HG03575 (cell line): ENCODE measurements around the gene DTNB.
"Not testable (repeated sequence)": the region's sequence is repeated elsewhere in the genome, so short reads cannot be mapped to it uniquely, and the experiment has no call there.

Experiments used
- ATAC-seq: cut with Tn5 transposase; IDR thresholded peaks from one replicate; pipeline ENCODE4 v1.9.1; 2021; ENCODE audit not compliant: unreplicated experiment, insufficient number of reproducible peaks, low FRiP score; ENCODE audit errors: extremely low read depth

The DTNB gene

DNA sequence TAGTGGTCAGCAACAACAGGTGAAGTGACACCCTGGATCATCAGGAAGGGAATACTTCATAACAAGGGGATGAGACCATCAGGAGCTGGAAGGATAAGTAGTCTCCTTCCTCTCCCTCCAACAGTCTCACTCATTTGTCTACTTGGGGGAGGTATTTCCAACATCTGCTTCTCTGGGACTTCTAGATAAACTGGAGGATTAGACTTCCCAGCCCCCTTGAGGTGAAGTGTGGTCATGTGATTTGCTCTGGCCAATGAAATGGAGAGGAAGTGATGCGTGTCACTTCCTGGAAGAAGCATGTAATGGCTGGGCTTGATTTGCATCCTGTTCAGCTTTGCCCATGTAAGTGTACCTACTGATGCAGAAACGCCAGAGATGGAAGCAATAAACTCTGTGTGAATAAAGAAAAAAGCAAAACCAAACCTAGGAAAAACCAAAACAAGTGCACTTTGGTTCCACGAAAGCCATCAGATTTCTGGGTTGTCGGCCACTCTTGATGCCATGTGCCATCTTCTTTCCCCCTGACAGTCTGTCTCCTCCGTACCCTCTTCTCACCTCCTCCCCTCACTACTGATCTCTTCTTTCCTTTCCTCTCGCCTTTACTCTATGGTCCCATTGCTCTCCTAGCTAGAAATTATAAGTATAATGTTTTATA lies 255.5 kb downstream of the DTNB start:
- ATAC-seq = no peak

DNA sequence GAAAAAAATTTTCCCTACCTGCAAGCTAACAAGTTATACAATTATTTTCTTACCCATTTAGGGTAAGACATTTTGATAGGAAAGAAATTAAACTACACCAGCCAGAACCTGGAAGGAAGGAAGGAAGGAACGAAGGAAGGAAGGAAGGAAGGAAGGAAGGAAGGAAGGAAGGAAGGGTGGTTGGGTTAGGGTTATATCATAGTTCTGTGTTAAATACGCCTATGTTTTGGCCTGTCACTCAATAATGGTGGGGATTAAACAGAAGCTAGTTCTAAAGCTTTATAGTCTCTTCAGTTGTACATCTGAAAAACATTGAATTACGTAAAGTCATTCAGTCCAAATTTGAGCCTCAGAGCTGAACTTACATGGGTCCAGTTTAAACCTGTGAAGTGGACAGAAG lies 256.7 kb downstream of the DTNB start:
- no peak for ATAC-seq

DNA sequence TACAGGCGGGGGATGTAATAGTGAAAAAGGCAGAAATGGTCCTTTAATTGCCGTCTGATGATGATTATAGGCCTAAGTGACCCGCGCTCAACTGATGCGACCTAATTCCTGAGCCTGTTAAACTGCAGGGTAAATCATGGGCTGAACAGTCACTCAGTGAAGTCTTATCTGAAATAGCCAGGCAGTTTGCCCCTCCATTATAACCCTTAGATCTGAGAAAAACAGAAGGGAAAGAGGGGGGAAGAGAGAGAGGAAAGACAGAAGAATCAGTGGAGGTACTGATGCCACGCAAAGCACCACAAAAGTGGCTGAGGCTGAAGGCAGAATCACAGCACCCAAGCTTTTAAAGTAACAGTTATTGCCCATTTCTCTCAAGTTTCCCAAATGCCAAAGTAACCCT lies 258.6 kb downstream of the DTNB start:
- ATAC-seq = no peak

DNA sequence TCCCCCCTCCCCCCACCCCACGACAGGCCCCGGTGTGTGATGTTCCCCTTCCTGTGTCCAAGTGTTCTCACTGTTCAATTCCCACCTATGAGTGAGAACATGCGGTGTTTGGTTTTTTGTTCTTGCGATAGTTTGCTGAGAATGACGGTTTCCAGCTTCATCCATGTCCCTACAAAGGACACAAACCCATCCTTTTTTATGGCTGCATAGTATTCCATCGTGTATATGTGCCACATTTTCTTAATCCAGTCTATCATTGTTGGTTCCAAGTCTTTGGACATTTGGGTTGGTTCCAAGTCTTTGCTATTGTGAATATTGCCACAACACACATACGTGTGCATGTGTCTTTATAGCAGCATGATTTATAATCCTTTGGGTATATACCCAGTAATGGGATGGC lies 260.0 kb downstream of the DTNB start:
- not testable (repeated sequence) for ATAC-seq

- no peak for ATAC-seq
Measured at GRCh38 chr2:25411753-25412152, 261.6 kb downstream of the DTNB start.

DNA sequence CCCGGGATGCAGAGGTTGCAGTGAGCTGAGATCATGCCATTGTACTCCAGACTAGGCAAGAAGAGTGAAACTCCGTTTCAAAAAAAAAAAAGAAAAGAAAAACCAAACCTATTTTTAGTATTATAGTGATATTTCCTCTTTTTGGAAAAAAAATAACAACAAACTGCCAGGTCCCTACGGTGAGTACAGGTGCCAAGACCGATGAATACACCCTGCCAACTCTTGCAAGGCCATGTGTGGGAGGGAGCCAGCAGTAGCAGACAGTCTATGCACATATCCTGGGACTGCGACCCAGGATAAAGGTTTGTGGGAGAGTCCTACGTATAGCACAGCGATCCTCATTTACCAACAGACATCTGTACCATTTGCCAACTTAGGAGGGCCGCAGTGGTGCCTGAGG lies 262.1 kb downstream of the DTNB start:
- ATAC-seq = no peak

- ATAC-seq = no peak
Measured at GRCh38 chr2:25410370-25410769, 263.0 kb downstream of the DTNB start.

DNA sequence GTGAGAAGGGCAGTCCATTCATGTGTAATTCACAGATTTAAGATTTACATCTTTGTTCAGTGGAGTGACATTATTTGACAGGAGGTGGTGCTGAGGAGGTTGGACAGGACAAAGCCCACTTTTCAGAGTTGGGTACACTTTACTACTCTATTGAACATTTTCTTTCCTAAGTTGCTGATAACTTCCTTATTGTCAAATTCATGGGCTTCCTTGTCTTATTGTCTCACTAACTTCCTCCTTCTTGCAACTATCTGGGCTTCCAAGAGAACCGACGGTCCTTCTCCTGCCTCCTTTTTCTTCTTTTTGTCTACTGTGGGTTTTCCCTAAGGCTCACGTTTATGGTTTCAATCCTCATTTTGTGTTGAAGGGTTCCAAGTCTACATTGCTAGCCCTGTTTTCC lies 263.9 kb downstream of the DTNB start:
- ATAC-seq = no peak

DNA sequence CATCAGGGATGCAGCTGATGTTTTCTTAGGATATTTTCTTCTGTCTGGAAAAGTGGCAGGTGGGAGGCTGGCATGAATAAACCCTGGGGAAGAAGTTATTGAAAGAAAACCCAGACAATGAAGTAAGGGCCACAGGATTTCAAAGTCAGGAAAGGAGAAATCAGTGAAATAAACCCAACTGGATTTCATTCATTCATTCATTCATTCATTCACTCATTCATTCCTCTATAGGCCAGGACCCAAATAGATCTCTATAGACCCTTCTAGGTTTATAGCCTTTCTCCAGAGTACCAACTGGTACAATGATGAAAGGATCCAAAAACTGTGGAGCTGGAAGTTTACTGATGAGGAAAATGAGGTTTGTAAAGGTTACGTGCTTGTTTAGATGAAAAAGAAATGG lies 264.3 kb downstream of the DTNB start:
- no peak for ATAC-seq

DNA sequence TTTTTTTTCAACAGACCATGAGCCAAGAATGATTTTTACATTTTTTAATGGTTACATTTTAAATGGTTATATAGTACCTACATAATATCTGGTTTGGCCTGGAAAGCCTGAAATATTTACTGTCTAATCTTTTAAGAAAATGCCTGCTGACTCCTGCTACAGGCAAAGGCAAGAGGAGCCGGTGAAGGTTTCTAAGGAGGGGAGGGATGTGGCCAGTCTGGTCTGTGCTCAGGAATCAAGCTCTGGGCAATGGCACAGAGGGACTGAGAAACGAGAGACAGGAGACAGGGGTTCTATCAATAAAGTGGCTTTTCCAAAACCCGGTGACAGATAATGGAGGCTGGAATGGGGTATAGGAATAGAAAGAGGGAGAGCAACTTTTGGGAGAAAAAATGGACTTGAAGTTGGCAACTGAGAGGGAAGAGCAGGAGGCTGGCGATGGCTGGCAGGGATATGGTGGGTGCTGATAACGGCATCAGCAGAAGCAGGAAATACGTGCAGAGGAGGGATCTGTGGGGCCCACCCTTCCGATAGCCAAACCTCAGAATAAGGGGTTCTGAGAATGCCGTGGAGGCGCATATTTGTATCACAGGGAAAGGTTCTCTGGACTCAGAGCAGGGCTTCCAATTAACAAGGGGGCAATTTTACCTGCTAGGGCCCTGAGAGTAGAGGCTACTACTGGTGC lies 267.6 kb downstream of the DTNB start:
- ATAC-seq = no peak

- peak; percentile 53 for ATAC-seq
Measured at GRCh38 chr2:25403120-25403760, 270.1 kb downstream of the DTNB start.

GRCh38 chr2:25402477-25402876 lies 270.9 kb downstream of the DTNB start:
- ATAC-seq = peak; percentile 34

DNA sequence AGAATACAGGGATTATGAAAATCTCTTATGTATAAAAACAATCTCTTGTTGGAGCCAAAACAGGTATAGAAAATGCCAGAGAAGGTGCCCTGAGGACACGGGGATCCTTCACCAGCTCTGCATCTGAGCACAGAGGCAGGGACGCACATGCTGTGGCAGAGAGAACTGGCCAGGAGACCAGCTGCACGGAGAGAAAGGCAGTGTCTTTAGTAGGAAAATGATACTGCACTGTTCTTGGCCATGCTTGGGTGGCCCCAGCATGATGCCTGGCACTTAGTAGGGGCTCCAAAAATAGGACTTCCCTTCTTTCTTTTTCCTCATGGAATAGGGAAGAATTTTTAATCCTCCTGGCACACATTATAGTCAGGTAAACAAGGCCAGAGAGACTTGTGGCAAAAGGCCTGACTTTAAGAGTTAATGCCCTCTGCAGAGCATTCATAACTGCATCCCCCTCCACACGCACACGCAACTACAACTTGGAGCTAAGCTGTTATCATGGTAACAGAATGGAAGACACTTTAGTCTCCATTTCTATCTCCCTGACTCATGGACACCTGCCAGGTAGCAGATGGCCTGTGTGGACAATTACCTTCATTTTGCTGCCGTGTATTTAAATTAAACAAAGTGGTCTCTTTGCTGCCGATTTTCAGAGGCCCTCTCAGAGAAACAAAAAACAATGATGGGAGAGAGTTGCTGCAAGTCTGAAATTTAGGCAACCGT lies 271.9 kb downstream of the DTNB start:
- ATAC-seq = no peak

DNA sequence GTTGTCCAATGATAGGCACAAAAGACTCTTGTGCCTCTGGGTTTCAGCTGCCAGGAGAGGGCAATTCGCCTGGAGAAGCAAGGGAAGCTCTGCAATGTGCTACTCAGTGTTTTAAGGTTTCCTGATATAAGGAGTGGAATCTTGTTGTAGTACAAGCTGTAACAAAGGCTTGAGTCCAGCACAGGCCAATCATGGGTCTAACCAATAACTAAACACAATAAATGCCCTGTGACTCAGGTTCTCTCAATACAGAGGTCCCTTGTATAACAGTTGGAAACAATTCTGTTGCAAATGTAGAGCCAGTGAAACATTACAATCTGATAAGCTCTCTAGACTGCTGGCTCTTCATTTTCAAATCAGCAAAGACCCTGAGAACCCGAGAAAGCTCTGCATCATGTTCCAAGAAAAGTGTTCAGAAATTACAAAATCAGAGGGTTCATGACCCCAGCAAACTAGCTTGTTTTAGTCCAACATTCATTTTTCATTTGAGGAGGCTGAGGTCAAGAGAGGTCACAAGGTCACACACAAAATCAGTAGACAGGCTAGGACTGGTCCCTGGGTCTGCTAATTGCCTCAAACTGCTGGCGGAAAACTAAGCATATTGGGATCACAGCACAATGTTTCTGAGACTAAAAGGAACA lies 272.7 kb downstream of the DTNB start:
- ATAC-seq = no peak

GRCh38 chr2:25400169-25400568 lies 273.2 kb downstream of the DTNB start:
- no peak for ATAC-seq

DNA sequence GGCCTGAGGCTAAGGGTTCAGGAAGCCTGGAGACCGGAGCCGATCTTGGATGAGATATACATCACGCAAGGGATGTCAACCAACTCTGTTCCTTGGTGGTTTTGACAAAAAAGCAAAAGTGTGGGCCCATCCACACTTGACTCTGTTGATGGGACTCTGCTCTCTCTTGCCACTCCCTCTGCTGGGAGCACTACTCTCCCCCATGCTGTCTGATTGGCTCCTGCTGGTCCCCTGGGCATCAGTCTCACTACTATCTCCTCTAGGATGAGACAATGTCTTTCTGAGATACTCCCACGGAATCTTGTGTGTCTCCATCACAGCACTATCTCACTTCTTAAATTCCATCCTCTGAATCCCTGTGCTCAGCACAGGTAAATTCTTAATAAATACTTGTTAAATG lies 274.8 kb downstream of the DTNB start:
- ATAC-seq = no peak

- no peak for ATAC-seq
Measured at GRCh38 chr2:25397777-25398176, 275.6 kb downstream of the DTNB start.

- no peak for ATAC-seq
Measured at GRCh38 chr2:25389161-25389560, 284.2 kb downstream of the DTNB start.

DNA sequence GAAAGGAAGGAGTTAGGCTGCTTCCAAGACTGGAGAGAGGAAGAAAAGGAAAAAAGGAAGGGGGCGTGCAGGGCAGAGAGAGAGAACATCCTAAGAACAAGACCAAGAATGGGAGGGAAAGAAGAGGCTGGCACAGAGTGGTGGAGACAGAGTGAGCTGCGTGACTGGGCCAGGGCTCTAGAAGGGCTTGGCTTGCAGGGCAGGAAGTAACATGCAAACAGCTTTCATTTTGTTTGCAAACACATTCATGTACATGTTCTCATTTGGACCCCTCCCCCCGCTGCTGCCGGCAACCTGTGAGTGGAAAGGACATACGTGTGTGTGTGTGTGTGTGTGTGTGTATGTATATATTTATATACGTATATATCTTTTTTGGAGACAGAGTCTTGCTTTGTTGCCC lies 284.9 kb downstream of the DTNB start:
- ATAC-seq = no peak
